Measurements from ENCODE around the gene PDCD2.

DNA sequence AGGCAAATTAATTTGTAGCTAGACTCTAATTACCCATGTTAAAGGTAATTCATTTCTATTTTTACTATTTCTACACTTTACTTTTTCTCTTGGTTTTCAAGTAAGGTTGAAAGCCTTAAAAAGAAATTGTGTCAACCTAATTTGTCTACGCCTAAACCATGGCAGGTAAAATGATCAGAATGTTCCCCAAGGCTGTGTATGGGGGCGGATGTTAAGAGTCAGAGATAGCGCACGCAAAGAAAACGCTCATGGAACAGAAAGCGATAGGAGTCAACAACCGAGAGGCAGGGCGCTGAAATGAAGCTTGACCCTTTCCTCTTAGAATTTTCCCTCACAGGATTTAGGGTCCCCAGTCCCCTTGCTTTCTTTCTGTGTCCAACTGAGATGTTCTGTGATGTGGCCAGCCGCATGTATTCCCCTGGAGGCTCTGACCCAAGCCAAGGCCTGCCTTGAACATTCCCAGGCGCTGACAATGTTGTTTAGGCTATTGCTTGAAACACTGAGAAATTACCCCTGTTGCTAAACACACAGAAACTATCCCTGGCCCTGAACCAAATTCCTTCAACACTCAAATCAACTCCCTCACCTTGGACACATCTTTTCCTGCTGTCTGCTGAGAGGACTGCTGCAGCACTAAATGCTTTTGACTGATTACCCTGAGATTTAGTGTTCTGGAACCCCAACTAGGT, 42.3 kb downstream of the PDCD2 start:
- TF ChIP-seq, protein P1, sequence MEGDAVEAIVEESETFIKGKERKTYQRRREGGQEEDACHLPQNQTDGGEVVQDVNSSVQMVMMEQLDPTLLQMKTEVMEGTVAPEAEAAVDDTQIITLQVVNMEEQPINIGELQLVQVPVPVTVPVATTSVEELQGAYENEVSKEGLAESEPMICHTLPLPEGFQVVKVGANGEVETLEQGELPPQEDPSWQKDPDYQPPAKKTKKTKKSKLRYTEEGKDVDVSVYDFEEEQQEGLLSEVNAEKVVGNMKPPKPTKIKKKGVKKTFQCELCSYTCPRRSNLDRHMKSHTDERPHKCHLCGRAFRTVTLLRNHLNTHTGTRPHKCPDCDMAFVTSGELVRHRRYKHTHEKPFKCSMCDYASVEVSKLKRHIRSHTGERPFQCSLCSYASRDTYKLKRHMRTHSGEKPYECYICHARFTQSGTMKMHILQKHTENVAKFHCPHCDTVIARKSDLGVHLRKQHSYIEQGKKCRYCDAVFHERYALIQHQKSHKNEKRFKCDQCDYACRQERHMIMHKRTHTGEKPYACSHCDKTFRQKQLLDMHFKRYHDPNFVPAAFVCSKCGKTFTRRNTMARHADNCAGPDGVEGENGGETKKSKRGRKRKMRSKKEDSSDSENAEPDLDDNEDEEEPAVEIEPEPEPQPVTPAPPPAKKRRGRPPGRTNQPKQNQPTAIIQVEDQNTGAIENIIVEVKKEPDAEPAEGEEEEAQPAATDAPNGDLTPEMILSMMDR (conservative IDR thresholded peaks at IDR 0.05) = no peak
- TF ChIP-seq ZFX (IDR thresholded peaks at IDR 0.05) = no peak

All from C4-2B (cell line).